ENCODE results near the gene ELF5.

Gene ELF5

DNA sequence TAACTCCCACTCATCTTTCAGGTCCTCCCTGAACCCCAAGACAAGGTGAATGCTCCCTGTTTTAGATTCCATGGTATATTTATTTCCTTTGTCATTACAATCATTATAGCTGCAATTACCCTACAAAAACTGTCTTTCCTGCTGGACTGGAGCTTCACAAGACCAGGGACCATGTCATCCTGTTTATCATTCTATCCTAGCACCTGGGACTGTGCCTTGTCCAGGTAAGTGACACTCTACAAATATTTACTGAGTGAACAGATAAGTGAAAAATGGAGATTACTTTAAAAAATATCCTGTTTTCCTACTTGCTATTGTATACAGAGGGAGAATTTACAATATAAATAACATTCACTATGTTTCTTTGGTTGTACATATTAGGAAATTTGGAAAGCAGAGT is 22.5 kb upstream of the ELF5 start:
- CTCF ChIA-PET: interaction anchor here (1.6 to 2.4 kb wide), 3 partner anchors 9 to 22 kb away, joined by 4 to 8 read pairs (median 7); partner anchors contain the start of gene ELF5
- no peak for DNase-seq (ENCODE audit: extremely low spot score)
- TF ChIP-seq CTCF (IDR thresholded peaks at IDR 0.05; ENCODE audit: control extremely low read depth, extremely low read depth, low read depth, missing control alignments): no peak
- POLR2A ChIA-PET: no interaction called here

DNA sequence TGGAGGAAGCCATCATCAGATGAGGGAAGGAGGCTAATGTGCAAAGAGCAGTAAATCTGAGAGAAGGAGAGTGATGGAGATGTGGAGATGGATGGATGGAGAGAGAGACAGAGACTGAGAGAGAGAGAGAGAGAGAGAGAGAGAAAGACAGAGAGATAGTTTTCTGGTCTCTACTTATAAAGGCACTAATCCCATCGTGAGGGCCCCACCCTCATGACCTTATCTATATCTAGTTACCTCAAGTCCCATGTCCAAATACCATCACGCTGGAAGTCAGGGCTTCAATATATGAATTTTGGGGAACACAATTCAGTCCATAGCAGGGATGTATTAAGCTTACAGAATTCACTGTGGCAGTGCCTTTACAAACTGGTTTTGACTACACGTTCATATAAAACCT is 21.2 kb upstream of the ELF5 start:
- DNase-seq (ENCODE audit: extremely low spot score): no peak
- ChIA-PET POLR2A (no interaction called here), CTCF (interaction anchor here (2.4 kb wide), 1 partner anchor 11 kb away, joined by 7 read pairs; no protein-coding TSS in a partner anchor)
- TF ChIP-seq CTCF (IDR thresholded peaks at IDR 0.05; ENCODE audit: control extremely low read depth, extremely low read depth, low read depth, missing control alignments): no peak

DNA sequence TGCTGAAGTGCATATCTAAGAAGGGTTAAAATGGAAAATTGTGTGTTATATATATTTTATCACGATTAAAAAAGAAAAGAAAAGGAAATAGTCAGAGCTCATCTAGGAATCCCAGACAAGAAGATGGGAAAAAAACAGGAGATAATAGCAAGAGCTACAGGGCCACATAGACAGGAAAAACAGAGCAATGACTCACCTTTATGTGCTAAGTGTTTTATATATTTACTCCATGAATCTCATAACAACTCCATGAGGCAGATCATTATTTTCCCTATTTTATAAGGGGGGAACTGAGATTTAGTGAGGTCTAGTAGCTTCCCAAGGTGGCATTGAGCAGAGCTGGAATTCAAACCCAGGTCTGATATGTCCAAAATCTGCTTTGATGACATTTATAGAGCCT is 18.1 kb upstream of the ELF5 start:
- CTCF ChIA-PET: interaction anchor here (1.1 to 1.6 kb wide), 4 partner anchors 8 to 34 kb away, joined by 3 to 4 read pairs (median 4); no protein-coding TSS in a partner anchor
- no peak for DNase-seq (ENCODE audit: extremely low spot score)
- POLR2A ChIA-PET: no interaction called here
- TF ChIP-seq CTCF (IDR thresholded peaks at IDR 0.05; ENCODE audit: control extremely low read depth, extremely low read depth, low read depth, missing control alignments): no peak

DNA sequence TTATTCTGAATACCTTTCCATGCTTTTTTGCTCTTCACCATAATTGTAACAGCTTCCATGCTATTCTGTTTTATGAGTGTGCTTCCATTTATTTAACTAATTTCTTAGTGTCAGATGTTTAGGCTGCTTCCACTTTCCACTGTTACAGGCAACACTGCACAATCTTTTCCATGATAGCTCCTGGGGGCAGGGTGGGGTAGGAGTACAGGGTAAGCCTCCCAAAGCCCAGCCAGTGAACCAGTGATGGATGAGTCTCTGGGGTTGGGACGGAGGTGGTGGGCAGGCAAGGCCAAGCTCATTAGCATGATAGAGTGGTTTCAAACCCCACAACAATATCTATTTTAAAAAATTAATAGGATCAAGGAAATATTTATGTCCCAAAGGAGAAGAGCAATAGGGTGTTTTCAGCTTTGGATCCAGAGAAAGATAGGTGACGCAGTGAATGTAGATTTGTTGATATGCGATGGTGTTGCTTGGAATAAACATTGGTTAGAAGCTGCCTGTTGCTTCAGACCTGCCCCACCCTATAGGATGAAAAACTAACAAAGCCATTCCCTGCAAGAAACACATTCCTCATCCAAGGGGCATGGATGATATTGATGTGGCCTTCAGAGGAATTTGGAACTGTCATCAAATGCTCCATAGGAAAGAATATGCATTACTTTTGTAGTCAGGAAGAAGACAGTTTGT is 17.1 kb upstream of the ELF5 start:
- ChIA-PET CTCF (interaction anchor here (1.5 kb wide), 1 partner anchor 16 kb away, joined by 4 read pairs; no protein-coding TSS in a partner anchor), POLR2A (no interaction called here)
- TF ChIP-seq CTCF (IDR thresholded peaks at IDR 0.05; ENCODE audit: control extremely low read depth, extremely low read depth, low read depth, missing control alignments): no peak
- DNase-seq (ENCODE audit: extremely low spot score): no peak

- CTCF ChIA-PET: interaction anchor here (6.2 kb wide), 1 partner anchor 17 kb away, joined by 49 read pairs; the partner anchor contains the start of gene ELF5
- no peak for DNase-seq (ENCODE audit: extremely low spot score)
- POLR2A ChIA-PET: no interaction called here
- TF ChIP-seq CTCF (IDR thresholded peaks at IDR 0.05; ENCODE audit: control extremely low read depth, extremely low read depth, low read depth, missing control alignments): no peak
Measured at GRCh38 chr11:34529643-34530042, 16.0 kb upstream of the ELF5 start.

- no peak for TF ChIP-seq CTCF (IDR thresholded peaks at IDR 0.05; ENCODE audit: control extremely low read depth, extremely low read depth, low read depth, missing control alignments)
- ChIA-PET CTCF (interaction anchor here (1.1 to 6.2 kb wide), 2 partner anchors 11 to 15 kb away, joined by 3 to 49 read pairs; partner anchors contain the start of gene ELF5), POLR2A (no interaction called here)
- DNase-seq (ENCODE audit: extremely low spot score): no peak
Measured at GRCh38 chr11:34528072-34528471, 14.5 kb upstream of the ELF5 start.

Data from GM10248 (cell line).